ENCODE results near the gene SMAD3.

DNA sequence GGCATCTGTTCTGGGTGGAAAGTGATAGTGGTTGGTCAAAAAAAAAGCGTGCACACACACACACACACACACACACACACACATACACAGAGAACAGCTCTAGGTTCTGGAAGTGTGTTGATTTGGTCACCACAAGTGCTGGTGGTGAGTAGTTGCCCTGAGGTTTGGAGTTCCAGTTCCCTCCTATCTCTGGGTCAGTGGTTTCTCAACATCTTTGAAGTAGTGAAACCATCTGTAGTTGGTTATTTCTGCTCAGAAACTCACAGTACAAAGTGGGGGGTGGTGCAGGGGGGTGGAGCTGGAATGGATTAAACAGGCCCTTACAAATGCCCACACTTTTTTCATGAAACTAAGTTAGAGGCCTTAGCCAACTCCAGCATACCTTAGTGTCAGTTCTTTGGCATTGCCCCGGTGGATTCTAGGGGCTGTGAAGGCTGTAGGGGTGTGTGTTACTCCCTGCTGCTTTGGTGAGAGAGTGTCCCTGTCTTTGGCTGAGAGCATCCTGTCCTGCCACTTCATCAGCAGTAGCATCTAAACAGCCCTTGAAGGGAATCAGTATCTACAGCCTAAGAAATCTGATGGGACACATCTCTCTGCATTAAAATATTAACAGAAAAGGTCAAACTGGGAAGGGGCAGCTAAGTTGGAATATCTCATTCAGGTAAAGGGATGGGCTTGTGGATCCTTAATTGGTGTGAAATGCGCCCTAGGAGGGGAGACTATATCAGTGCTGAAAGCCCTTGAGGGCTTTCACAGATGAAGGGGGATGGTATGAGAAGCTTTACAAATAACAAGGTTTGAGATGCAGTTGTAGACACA, 20.6 kb downstream of the SMAD3 start:
- TF ChIP-seq ZNF561 (tag by site-specific recombination; IDR thresholded peaks at IDR 0.05; ENCODE audit: borderline replicate concordance): no peak
- no peak for TF ChIP-seq ZNF530 (tag by site-specific recombination; IDR thresholded peaks at IDR 0.05; ENCODE audit: low read depth)
- no peak for TF ChIP-seq ZNF292 (tag by site-specific recombination; IDR thresholded peaks at IDR 0.05; ENCODE audit: borderline replicate concordance, low read depth)
